ENCODE measurements around the gene TESMIN. TPM values are rescaled to one million over a fixed set of nuclear protein-coding genes. Genes with fewer than 3 reads are reported as not detected.

Gene TESMIN
- total RNA-seq, 2 donors from 2014 or later = 0.47 to 0.78 TPM

GRCh38 chr11:68761801-68762200 is 10.5 kb upstream of the TESMIN start:
- H3K27me3 ChIP-seq = no peaks in the 10 kb centered on the region
- no peak for TF ChIP-seq CTCF (IDR thresholded peaks at IDR 0.05)
- H3K27ac ChIP-seq = no peak overlapping the region
- no peak overlapping the region for H3K4me3 ChIP-seq
- DNase-seq (ENCODE audit: low spot score) = no peak
- no peaks in the 10 kb centered on the region for H3K4me1 ChIP-seq
- H3K9me3 ChIP-seq = no peaks in the 10 kb centered on the region
- H3K36me3 ChIP-seq = peaks cover 97% of the 10 kb centered on the region

GRCh38 chr11:68759991-68760390 is 8.7 kb upstream of the TESMIN start:
- DNase-seq (ENCODE audit: low spot score) = no peak
- Histone ChIP-seq H3K4me1 (no peaks in the 10 kb centered on the region), H3K4me3 (no peak overlapping the region), H3K9me3 (no peaks in the 10 kb centered on the region), H3K27me3 (no peaks in the 10 kb centered on the region), H3K27ac (no peak overlapping the region), H3K36me3 (peaks cover 90% of the 10 kb centered on the region)
- TF ChIP-seq CTCF (IDR thresholded peaks at IDR 0.05) = no peak

GRCh38 chr11:68757711-68758110 is 6.4 kb upstream of the TESMIN start:
- no peak overlapping the region for H3K4me3 ChIP-seq
- no peaks in the 10 kb centered on the region for H3K27me3 ChIP-seq
- no peak for TF ChIP-seq CTCF (IDR thresholded peaks at IDR 0.05)
- peaks cover 77% of the 10 kb centered on the region for H3K36me3 ChIP-seq
- no peak for DNase-seq (ENCODE audit: low spot score)
- no peak overlapping the region for H3K27ac ChIP-seq
- H3K4me1 ChIP-seq = no peaks in the 10 kb centered on the region
- H3K9me3 ChIP-seq = no peaks in the 10 kb centered on the region

- no peak overlapping the region for H3K27ac ChIP-seq
- no peak for DNase-seq (ENCODE audit: low spot score)
- no peaks in the 10 kb centered on the region for H3K27me3 ChIP-seq
- TF ChIP-seq CTCF (IDR thresholded peaks at IDR 0.05) = no peak
- no peaks in the 10 kb centered on the region for H3K9me3 ChIP-seq
- peaks cover 63% of the 10 kb centered on the region for H3K36me3 ChIP-seq
- H3K4me1 ChIP-seq = peaks cover 0 to 9% of the 10 kb centered on the region in 2 donors
- no peak overlapping the region for H3K4me3 ChIP-seq
These were observed 4.9 kb upstream of the TESMIN start for GRCh38 chr11:68756171-68756766.

GRCh38 chr11:68753300-68753699 is 2.0 kb upstream of the TESMIN start:
- TF ChIP-seq CTCF (IDR thresholded peaks at IDR 0.05) = no peak
- Histone ChIP-seq H3K9me3 (no peaks in the 10 kb centered on the region), H3K27ac (no peak overlapping the region)

GRCh38 chr11:68751004-68751325 is 355 bp downstream of the TESMIN start:
- peak overlapping the region; percentile 36 to 53 for H3K4me3 ChIP-seq
- H3K27me3 ChIP-seq = no peaks in the 10 kb centered on the region
- peaks cover 10% of the 10 kb centered on the region for H3K36me3 ChIP-seq
- peaks cover 0 to 26% of the 10 kb centered on the region in 2 donors for H3K4me1 ChIP-seq
- peak overlapping the region in 1 of 2 donors; percentile 21 for H3K27ac ChIP-seq
- no peaks in the 10 kb centered on the region for H3K9me3 ChIP-seq
- TF ChIP-seq CTCF (IDR thresholded peaks at IDR 0.05) = no peak
- no peak for DNase-seq (ENCODE audit: low spot score)

More at GRCh38 chr11:68753300-68753699, 2.0 kb upstream of the TESMIN start:
- Histone ChIP-seq H3K4me3 (no peak overlapping the region), H3K36me3 (peaks cover 33% of the 10 kb centered on the region), H3K4me1 (peaks cover 0 to 26% of the 10 kb centered on the region in 2 donors), H3K27me3 (no peaks in the 10 kb centered on the region)
- DNase-seq (ENCODE audit: low spot score) = no peak
